ENCODE measurements around the gene TMEM114.
"Not testable (repeated sequence)": the region's sequence is repeated elsewhere in the genome, so short reads cannot be mapped to it uniquely, and the experiment has no call there.

TMEM114 gene

DNA sequence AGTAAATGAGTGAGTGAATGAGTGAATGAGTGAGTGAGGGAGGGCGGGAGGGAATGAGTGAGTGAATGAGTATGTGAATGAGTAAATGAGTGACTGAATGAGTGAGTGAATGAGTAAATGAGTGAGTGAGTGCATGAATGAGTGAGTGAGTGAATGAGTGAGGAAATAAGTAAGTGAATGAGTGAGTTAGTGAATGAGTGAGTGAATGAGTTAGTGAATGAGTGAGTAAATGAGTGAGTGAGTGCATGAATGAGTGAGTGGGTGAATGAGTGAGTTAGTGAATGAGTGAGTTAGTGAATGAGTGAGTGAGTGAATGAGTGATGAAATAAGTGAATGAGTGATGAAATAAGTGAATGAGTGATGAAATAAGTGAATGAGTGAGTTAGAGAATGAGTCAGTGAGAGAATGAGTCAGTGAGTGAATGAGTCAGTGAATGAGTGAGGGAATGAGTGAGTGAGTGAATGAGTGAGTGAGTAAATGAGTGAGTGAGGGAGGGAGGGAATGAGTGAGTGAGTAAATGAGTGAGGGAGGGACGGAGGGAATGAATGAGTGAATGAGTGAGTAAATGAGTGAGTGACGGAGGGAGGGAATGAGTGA, 26.3 kb downstream of the TMEM114 start:
- H2AFZ ChIP-seq (ENCODE audit: low read length, unreplicated experiment); H3K79me2 ChIP-seq (ENCODE audit: control insufficient read depth, insufficient read depth, low read length, unreplicated experiment); H3K4me3 ChIP-seq (ENCODE audit: low read depth, low read length); H3K27ac ChIP-seq (ENCODE audit: low read depth, low read length); H3K27me3 ChIP-seq (ENCODE audit: insufficient read depth, low read length); H3K36me3 ChIP-seq (ENCODE audit: insufficient read depth, low read length); H3K4me1 ChIP-seq (ENCODE audit: control insufficient read depth, insufficient read depth, low read length, unreplicated experiment): not testable (repeated sequence)

DNA sequence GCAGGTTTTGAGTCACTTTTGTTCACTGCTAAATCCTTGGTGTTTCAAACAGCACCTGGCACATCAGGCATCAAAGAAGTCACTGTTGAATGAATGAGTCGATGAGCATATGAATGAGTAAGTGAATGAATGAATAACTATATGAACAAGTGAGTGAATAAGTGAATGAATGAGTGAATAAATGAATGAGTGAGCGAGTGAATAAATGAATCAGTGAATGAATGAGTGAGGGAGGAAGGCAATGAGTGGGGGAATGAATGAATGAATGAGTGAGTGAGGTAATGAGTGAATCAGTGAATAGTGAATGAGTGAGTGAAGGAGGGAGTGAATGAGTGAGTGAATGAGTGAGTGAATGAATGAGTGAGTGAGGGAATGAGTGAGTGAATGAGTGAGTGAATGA, 28.8 kb downstream of the TMEM114 start:
- H2AFZ ChIP-seq (ENCODE audit: low read length, unreplicated experiment): no peak overlapping the region

DNA sequence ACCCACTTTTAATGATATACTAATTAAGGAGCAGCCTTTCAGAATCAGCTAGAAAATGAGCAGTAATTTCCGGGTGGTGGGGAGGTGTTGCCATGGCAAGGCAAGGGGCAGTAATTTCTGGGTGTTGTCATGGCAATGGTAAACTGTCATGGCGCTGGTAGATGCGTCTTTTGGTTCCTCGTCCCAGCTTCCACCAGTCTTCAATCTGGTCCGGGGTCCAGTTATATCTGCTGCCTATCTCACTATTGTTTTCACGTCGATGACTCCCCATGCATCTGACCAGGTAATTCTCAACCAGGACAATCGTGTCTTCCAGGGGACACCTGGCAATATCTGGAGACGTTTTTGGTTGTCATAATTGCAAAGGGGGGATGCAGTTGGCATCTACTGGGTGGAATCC, 34.9 kb downstream of the TMEM114 start:
- Histone ChIP-seq H3K27ac (ENCODE audit: low read depth, low read length) (no peak overlapping the region), H3K4me1 (ENCODE audit: control insufficient read depth, insufficient read depth, low read length, unreplicated experiment) (no peaks in the 10 kb centered on the region), H2AFZ (ENCODE audit: low read length, unreplicated experiment) (no peak overlapping the region), H3K79me2 (ENCODE audit: control insufficient read depth, insufficient read depth, low read length, unreplicated experiment) (no peaks in the 10 kb centered on the region), H3K36me3 (ENCODE audit: insufficient read depth, low read length) (no peaks in the 10 kb centered on the region), H3K27me3 (ENCODE audit: insufficient read depth, low read length) (peaks cover 41% of the 10 kb centered on the region), H3K4me3 (ENCODE audit: low read depth, low read length) (no peak overlapping the region)

More for the DNA sequence above, 28.8 kb downstream of the TMEM114 start:
- no peak overlapping the region for H3K27ac ChIP-seq (ENCODE audit: low read depth, low read length)
- H3K27me3 ChIP-seq (ENCODE audit: insufficient read depth, low read length): 0 out of 2 replicates have a peak, but pooled peaks cover 8% of the 10 kb centered on the region
- H3K4me1 ChIP-seq (ENCODE audit: control insufficient read depth, insufficient read depth, low read length, unreplicated experiment): no peaks in the 10 kb centered on the region
- no peaks in the 10 kb centered on the region for H3K79me2 ChIP-seq (ENCODE audit: control insufficient read depth, insufficient read depth, low read length, unreplicated experiment)
- H3K36me3 ChIP-seq (ENCODE audit: insufficient read depth, low read length): no peaks in the 10 kb centered on the region
- H3K4me3 ChIP-seq (ENCODE audit: low read depth, low read length): no peak overlapping the region

DNA sequence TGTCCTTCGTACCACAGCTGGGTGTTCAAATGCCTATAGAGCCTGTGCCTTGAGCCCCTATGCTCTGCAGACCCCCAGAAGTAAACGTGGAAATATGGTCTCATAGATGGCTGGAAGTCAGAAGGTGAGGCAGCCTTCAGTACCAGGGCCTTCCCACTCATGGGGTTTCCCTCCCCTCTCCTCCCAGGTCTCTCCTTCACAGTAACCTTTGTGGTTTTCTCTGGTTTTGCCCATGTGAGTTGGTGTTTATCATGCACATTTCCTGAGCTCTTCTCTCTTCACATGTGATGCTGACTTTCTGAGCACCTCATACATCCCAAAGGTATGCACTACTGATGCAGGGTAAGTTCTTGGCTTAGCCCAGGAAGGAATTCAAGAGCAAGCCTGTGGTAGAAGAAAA, 35.4 kb downstream of the TMEM114 start:
- H3K79me2 ChIP-seq (ENCODE audit: control insufficient read depth, insufficient read depth, low read length, unreplicated experiment): no peaks in the 10 kb centered on the region
- no peaks in the 10 kb centered on the region for H3K36me3 ChIP-seq (ENCODE audit: insufficient read depth, low read length)
- H2AFZ ChIP-seq (ENCODE audit: low read length, unreplicated experiment): no peak overlapping the region
- no peaks in the 10 kb centered on the region for H3K4me1 ChIP-seq (ENCODE audit: control insufficient read depth, insufficient read depth, low read length, unreplicated experiment)
- H3K27me3 ChIP-seq (ENCODE audit: insufficient read depth, low read length): peaks cover 42% of the 10 kb centered on the region
- H3K27ac ChIP-seq (ENCODE audit: low read depth, low read length): no peak overlapping the region
- H3K4me3 ChIP-seq (ENCODE audit: low read depth, low read length): no peak overlapping the region

DNA sequence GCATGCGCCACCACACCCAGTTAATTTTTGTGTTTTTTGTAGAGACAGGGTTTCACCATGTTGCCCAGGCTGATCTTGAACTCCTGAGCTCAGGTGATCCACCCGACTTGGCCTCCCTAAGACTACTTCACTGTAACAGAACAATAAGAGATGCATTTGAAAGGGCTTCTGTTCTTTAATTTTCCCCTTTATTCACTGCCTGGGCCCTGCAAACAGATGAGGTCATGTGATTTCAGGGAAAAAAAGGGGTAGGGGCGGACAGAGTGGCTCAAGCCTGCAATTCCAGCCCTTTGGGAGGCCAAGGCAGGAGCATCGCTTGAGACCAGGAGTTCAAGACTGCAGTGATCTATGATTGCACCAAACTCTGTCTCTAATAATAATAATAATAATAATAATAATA, 36.3 kb downstream of the TMEM114 start:
- Histone ChIP-seq H3K27ac (ENCODE audit: low read depth, low read length) (no peak overlapping the region), H3K4me3 (ENCODE audit: low read depth, low read length) (no peak overlapping the region), H3K27me3 (ENCODE audit: insufficient read depth, low read length) (peaks cover 49% of the 10 kb centered on the region), H3K4me1 (ENCODE audit: control insufficient read depth, insufficient read depth, low read length, unreplicated experiment) (no peaks in the 10 kb centered on the region), H3K36me3 (ENCODE audit: insufficient read depth, low read length) (no peaks in the 10 kb centered on the region), H2AFZ (ENCODE audit: low read length, unreplicated experiment) (no peak overlapping the region), H3K79me2 (ENCODE audit: control insufficient read depth, insufficient read depth, low read length, unreplicated experiment) (no peaks in the 10 kb centered on the region)

DNA sequence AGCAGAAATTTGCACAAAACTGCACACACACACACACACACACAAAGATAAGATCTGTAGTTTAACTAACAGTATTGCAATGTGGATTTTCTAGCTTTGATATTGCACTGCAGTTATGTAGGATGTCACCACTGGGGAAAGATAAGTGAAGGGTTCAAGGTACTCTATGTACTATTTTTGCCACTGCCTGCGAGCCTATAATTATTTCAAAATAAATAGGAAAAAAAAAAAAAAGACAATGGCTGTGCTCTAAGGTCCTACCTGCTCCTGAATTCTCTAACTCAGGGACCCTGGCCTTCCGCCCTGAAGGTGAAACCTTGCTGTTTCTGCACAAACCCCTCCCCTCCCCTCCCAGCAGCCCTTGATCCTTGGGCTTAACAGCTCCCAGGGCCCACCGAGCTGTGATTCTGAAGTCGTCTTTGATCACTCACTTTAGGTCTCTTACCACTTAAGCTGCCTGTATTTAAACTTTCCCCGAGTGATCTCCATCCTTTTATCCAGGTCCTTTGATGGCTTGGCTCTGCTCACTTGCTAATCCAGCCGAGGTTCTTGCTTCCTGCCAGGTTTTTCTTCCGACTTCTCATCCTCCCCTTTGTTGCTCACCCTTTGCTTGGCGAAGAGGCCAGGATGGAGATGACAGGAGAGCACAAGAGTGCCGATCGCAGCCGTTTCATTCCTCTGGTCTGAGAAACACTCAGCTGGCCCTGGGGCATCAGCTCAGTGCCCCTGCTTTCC, 37.7 kb downstream of the TMEM114 start:
- no peak overlapping the region for H2AFZ ChIP-seq (ENCODE audit: low read length, unreplicated experiment)
- H3K27ac ChIP-seq (ENCODE audit: low read depth, low read length): no peak overlapping the region
- H3K4me1 ChIP-seq (ENCODE audit: control insufficient read depth, insufficient read depth, low read length, unreplicated experiment): no peaks in the 10 kb centered on the region
- no peaks in the 10 kb centered on the region for H3K36me3 ChIP-seq (ENCODE audit: insufficient read depth, low read length)
- H3K27me3 ChIP-seq (ENCODE audit: insufficient read depth, low read length): peaks cover 59% of the 10 kb centered on the region
- no peaks in the 10 kb centered on the region for H3K79me2 ChIP-seq (ENCODE audit: control insufficient read depth, insufficient read depth, low read length, unreplicated experiment)
- H3K4me3 ChIP-seq (ENCODE audit: low read depth, low read length): no peak overlapping the region

DNA sequence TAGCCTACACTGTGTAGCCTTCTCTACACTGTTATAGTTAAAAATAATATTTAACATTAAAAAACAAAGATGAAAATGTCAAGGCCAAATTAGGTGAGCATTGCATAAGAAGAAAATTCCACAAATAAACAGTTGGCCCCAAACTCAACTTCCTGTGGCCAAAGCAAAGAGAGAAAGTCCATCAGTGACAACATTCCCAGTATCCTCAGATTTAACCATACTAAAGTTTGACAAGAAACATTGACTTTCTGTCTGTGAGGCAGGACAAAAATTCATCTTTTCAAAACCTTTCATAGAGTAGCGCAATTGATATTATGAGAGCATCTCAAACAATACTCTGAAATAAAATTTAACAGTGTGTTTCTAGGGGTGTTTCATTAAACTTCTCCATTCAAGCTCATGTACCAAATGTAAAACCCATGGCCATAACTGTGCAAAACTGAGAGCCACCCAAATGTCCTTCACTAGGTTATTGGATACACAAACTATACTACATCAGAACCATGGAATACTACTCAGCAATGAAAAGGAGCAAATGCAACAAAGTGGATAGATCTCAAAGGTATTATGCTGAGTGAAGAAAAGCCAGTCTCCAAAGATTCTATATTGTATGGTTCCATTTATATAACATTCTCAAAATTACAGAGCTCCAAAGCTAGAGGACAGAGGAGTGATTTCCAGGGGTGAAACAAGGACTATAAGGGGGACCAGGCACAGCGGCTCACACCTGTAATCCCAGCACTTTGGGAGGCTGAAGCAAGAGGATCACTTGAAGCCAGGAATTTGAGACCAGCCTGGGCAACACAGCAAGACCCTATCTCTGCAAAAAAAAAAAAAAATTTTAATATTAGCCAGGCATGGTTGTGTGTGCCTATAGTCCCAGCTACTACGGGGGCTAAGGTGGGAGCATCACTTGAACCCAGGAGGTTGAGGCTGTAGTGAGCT, 38.7 kb downstream of the TMEM114 start:
- H3K79me2 ChIP-seq (ENCODE audit: control insufficient read depth, insufficient read depth, low read length, unreplicated experiment): no peaks in the 10 kb centered on the region
- no peaks in the 10 kb centered on the region for H3K4me1 ChIP-seq (ENCODE audit: control insufficient read depth, insufficient read depth, low read length, unreplicated experiment)
- peaks cover 61% of the 10 kb centered on the region for H3K27me3 ChIP-seq (ENCODE audit: insufficient read depth, low read length)
- H3K36me3 ChIP-seq (ENCODE audit: insufficient read depth, low read length): no peaks in the 10 kb centered on the region
- H2AFZ ChIP-seq (ENCODE audit: low read length, unreplicated experiment): no peak overlapping the region
- H3K4me3 ChIP-seq (ENCODE audit: low read depth, low read length): no peak overlapping the region
- H3K27ac ChIP-seq (ENCODE audit: low read depth, low read length): no peak overlapping the region

DNA sequence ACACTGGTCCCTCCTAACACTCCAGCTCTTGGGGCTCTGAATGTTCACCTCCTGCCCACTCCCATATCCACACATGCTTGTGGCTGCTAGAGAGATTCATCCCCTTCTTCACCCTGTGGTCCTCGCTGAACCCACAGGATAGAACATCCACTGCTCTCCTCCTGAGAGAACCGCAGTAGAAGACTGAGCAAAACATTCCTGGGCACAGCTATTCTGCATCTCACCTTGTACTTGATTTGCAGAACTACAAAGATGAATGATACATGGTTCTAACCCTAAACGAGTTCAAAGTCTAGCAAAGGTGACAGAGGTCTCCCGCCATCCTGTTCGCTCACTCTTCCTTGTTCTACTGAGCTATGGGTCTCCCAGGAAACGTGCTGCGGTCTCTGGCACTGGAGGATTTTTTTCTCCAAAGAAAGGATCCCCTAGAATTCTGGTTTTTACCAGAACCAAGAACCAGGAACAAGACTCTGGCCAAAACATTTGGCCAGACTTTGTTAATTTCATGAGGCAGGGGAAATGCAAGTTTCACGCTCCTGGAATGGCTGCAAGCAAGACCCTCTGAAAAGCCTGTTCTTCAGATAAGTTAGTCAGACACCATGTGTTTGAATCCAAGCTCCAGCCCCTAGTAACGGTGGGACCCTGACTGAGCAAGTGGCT, 39.5 kb downstream of the TMEM114 start:
- peaks cover 58% of the 10 kb centered on the region for H3K27me3 ChIP-seq (ENCODE audit: insufficient read depth, low read length)

DNA sequence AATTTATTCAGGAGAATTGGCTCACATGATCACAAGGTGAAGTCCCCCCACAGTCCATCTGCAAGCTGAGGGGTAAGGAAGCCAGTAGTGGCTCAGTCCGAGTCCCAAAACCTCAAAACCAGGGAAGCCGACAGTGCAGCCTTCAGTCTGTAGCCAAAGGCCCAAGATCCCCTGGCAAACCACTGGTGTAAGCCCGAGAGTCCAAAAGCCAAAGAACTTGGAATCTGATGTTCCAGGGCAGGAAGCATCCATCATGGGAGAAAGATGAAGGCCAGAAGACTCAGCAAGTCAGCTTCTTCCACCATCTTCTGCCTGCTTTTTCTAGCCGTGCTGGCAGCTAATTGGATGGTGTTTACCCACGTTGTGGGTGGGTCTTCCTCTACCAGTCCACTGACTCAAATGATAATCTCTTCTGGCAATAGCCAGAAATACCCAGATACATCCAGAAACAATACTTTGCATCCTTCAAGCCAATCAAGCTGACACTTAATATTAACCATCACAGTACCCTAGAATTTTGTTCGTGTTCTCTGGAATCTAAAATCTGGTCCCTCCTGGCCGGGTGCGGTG, 40.4 kb downstream of the TMEM114 start:
- Histone ChIP-seq H3K36me3 (ENCODE audit: insufficient read depth, low read length) (no peaks in the 10 kb centered on the region), H3K27me3 (ENCODE audit: insufficient read depth, low read length) (peaks cover 53% of the 10 kb centered on the region), H3K27ac (ENCODE audit: low read depth, low read length) (no peak overlapping the region), H3K4me3 (ENCODE audit: low read depth, low read length) (no peak overlapping the region), H3K79me2 (ENCODE audit: control insufficient read depth, insufficient read depth, low read length, unreplicated experiment) (no peaks in the 10 kb centered on the region), H2AFZ (ENCODE audit: low read length, unreplicated experiment) (no peak overlapping the region), H3K4me1 (ENCODE audit: control insufficient read depth, insufficient read depth, low read length, unreplicated experiment) (no peaks in the 10 kb centered on the region)

More for the DNA sequence above, 39.5 kb downstream of the TMEM114 start:
- Histone ChIP-seq H3K4me3 (ENCODE audit: low read depth, low read length) (no peak overlapping the region), H3K79me2 (ENCODE audit: control insufficient read depth, insufficient read depth, low read length, unreplicated experiment) (no peaks in the 10 kb centered on the region), H3K27ac (ENCODE audit: low read depth, low read length) (no peak overlapping the region), H3K4me1 (ENCODE audit: control insufficient read depth, insufficient read depth, low read length, unreplicated experiment) (no peaks in the 10 kb centered on the region), H2AFZ (ENCODE audit: low read length, unreplicated experiment) (no peak overlapping the region), H3K36me3 (ENCODE audit: insufficient read depth, low read length) (no peaks in the 10 kb centered on the region)

DNA sequence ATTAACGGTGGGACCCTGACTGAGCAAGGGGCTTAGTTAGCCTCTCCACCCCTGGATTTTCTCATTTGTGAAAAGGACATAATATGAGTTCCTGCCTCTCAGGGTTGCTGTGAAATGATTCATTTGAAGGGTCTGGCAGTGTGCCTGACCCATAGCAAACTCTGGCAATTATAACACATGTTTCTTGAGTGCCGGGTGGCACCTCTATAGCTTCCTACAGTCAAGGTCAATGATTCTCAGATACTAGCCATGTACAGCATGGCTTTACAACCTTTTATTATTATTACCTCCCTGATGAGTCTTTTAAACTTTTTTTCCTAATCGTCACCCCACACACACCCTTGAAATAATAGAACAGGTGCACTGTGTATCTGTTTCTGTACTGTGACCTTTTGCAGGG, 42.1 kb downstream of the TMEM114 start:
- Histone ChIP-seq H3K4me1 (ENCODE audit: control insufficient read depth, insufficient read depth, low read length, unreplicated experiment) (no peaks in the 10 kb centered on the region), H3K4me3 (ENCODE audit: low read depth, low read length) (no peak overlapping the region)

More for the DNA sequence above, 42.1 kb downstream of the TMEM114 start:
- H3K27ac ChIP-seq (ENCODE audit: low read depth, low read length): no peak overlapping the region
- H3K36me3 ChIP-seq (ENCODE audit: insufficient read depth, low read length): no peaks in the 10 kb centered on the region
- no peak overlapping the region for H2AFZ ChIP-seq (ENCODE audit: low read length, unreplicated experiment)
- no peaks in the 10 kb centered on the region for H3K79me2 ChIP-seq (ENCODE audit: control insufficient read depth, insufficient read depth, low read length, unreplicated experiment)
- H3K27me3 ChIP-seq (ENCODE audit: insufficient read depth, low read length): peaks cover 54% of the 10 kb centered on the region
